HL-60/S4 (cell line): ENCODE results near the gene TMEM25.
"Not testable (repeated sequence)": the region's sequence is repeated elsewhere in the genome, so short reads cannot be mapped to it uniquely, and the experiment has no call there.

ENCODE experiments used
- in situ Hi-C: fragments of 300-500 bp; cut with MboI; formaldehyde crosslinking; loops from 2 replicates; pipeline ENCODE4 v1.14.3; 2022; ENCODE audit warnings: low sequenced_read_pairs

The TMEM25 gene

GRCh38 chr11:118530683-118531596 is at the start of gene TMEM25:
TSS of gene TMEM25 (plus strand) at chr11:118531192. CDS start at chr11:118531802, 610 bp downstream.
- in situ Hi-C loops, result no loop called here

GRCh38 chr11:118481238-118481637 is 49.8 kb upstream of the TMEM25 start:
- in situ Hi-C loops, result not testable (repeated sequence)

GRCh38 chr11:118484405-118484804 is 46.6 kb upstream of the TMEM25 start:
- in situ Hi-C loops, result no loop called here

GRCh38 chr11:118485273-118485672 is 45.7 kb upstream of the TMEM25 start:
- in situ Hi-C loops, result no loop called here

- in situ Hi-C loops, result no loop called here
These were observed 42.4 kb upstream of the TMEM25 start for GRCh38 chr11:118488480-118489109.

- in situ Hi-C loops, result loop anchor here (10.0 kb wide), 2 partner anchors 96 to 296 kb away; no protein-coding TSS in a partner anchor
These were observed 40.0 kb upstream of the TMEM25 start for GRCh38 chr11:118491041-118491440.

- in situ Hi-C loops, result loop anchor here (10.0 kb wide), 2 partner anchors 103 to 303 kb away; no protein-coding TSS in a partner anchor
These were observed 33.2 kb upstream of the TMEM25 start for GRCh38 chr11:118497831-118498230.

- in situ Hi-C loops, result no loop called here
These were observed 27.8 kb upstream of the TMEM25 start for GRCh38 chr11:118503216-118503615.

- in situ Hi-C loops, result no loop called here
These were observed 19.4 kb upstream of the TMEM25 start for GRCh38 chr11:118511601-118512000.

GRCh38 chr11:118514103-118514502 is 16.9 kb upstream of the TMEM25 start:
- in situ Hi-C loops, result no loop called here

- in situ Hi-C loops, result no loop called here
These were observed 11.4 kb upstream of the TMEM25 start for GRCh38 chr11:118519549-118519948.

GRCh38 chr11:118521892-118522311 is 9.1 kb upstream of the TMEM25 start:
- in situ Hi-C loops, result no loop called here

- in situ Hi-C loops, result no loop called here
These were observed 8.4 kb upstream of the TMEM25 start for GRCh38 chr11:118522571-118523072.

GRCh38 chr11:118524356-118524755 is 6.6 kb upstream of the TMEM25 start:
- in situ Hi-C loops, result no loop called here

- in situ Hi-C loops, result no loop called here
These were observed 6.1 kb upstream of the TMEM25 start for GRCh38 chr11:118524757-118525470.

GRCh38 chr11:118526688-118527087 is 4.3 kb upstream of the TMEM25 start:
- in situ Hi-C loops, result no loop called here

- in situ Hi-C loops, result no loop called here
These were observed 3.9 kb upstream of the TMEM25 start, which contains the start of gene TTC36 for GRCh38 chr11:118527109-118527508. TSS of gene TTC36 (plus strand) at chr11:118527474. CDS start at chr11:118527495, 21 bp downstream.

- in situ Hi-C loops, result no loop called here
These were observed 2.5 kb upstream of the TMEM25 start for GRCh38 chr11:118528511-118528910.

GRCh38 chr11:118529584-118530175 is 1.3 kb upstream of the TMEM25 start:
- in situ Hi-C loops, result no loop called here

- in situ Hi-C loops, result no loop called here
These were observed 761 bp upstream of the TMEM25 start for GRCh38 chr11:118530180-118530682.
